DOHH2 (cell line): ENCODE data around the gene INF2.

ENCODE experiments used
- H3F3A ChIP-seq: fragments of 200-600 bp; sonication (generic), shearing (Covaris generic); 2 replicates; pipeline ENCODE4 v1.6.0; 2016; ENCODE audit warnings: antibody characterized with exemption, mild to moderate bottlenecking; ENCODE audit not compliant: control insufficient read depth, insufficient read depth
- H3K27ac ChIP-seq: fragments of 200-600 bp; sonication (generic); 2 replicates; pipeline ENCODE4 v1.5.1; 2014; ENCODE audit warnings: low read depth, mild to moderate bottlenecking, low read length, moderate library complexity
- H3K27me3 ChIP-seq: fragments of 200-600 bp; sonication (generic); 2 replicates; pipeline ENCODE4 v1.6.1; 2014; ENCODE audit warnings: mild to moderate bottlenecking, low read length, mixed read lengths; ENCODE audit not compliant: control insufficient read depth
- H3K36me3 ChIP-seq: fragments of 200-600 bp; sonication (generic); 2 replicates; pipeline ENCODE4 v1.6.1; 2014; ENCODE audit warnings: mild to moderate bottlenecking, low read length, moderate library complexity, mixed read lengths; ENCODE audit not compliant: control insufficient read depth
- H3K4me1 ChIP-seq: fragments of 200-600 bp; sonication (generic); 2 replicates; pipeline ENCODE4 v1.6.1; 2014; ENCODE audit warnings: mild to moderate bottlenecking, low read length, mixed read lengths; ENCODE audit not compliant: control insufficient read depth
- H3K4me2 ChIP-seq: fragments of 200-600 bp; sonication (generic); 2 replicates; pipeline ENCODE4 v1.6.0; 2014; ENCODE audit warnings: mild to moderate bottlenecking, low read length, moderate library complexity
- H3K4me3 ChIP-seq: fragments of 200-600 bp; sonication (generic); 2 replicates; pipeline ENCODE4 v1.5.1; 2014; ENCODE audit warnings: mild to moderate bottlenecking, low read length, mixed read lengths
- H3K79me2 ChIP-seq: fragments of 200-600 bp; sonication (generic); 2 replicates; pipeline ENCODE4 v1.6.1; 2014; ENCODE audit warnings: mild to moderate bottlenecking, low read length, mixed read lengths; ENCODE audit not compliant: control insufficient read depth
- H3K9me2 ChIP-seq: fragments of 200-600 bp; sonication (generic); replicated peaks from 2 replicates; pipeline ENCODE4 v1.6.1; 2014; ENCODE audit warnings: mild to moderate bottlenecking, low read length, mixed read lengths; ENCODE audit not compliant: control insufficient read depth
- H3K9me3 ChIP-seq: fragments of 200-600 bp; sonication (generic); 2 replicates; pipeline ENCODE4 v1.6.1; 2014; ENCODE audit warnings: antibody characterized with exemption, low read length, mixed read lengths; ENCODE audit not compliant: control insufficient read depth, insufficient read depth
- H4K20me1 ChIP-seq: fragments of 200-600 bp; sonication (generic); 2 replicates; pipeline ENCODE4 v1.6.0; 2014; ENCODE audit warnings: low read depth, mild to moderate bottlenecking, antibody characterized with exemption, low read length, moderate library complexity; ENCODE audit not compliant: control insufficient read depth, insufficient read depth
- EZH2phosphoT487 ChIP-seq: fragments of 200-600 bp; sonication (generic); IDR thresholded peaks from 2 replicates; pipeline ENCODE4 v1.6.1; 2017; ENCODE audit warnings: borderline replicate concordance, mild to moderate bottlenecking, antibody characterized with exemption, low read length, moderate library complexity, mixed read lengths
- TF ChIP-seq, protein P1 (sequence below): fragments of 200-600 bp; sonication (generic); IDR thresholded peaks from one replicate; pipeline ENCODE4 v1.5.1; 2014; ENCODE audit warnings: antibody characterized with exemption, mild to moderate bottlenecking, low read depth, low read length; ENCODE audit not compliant: poor library complexity, severe bottlenecking

INF2 gene

DNA sequence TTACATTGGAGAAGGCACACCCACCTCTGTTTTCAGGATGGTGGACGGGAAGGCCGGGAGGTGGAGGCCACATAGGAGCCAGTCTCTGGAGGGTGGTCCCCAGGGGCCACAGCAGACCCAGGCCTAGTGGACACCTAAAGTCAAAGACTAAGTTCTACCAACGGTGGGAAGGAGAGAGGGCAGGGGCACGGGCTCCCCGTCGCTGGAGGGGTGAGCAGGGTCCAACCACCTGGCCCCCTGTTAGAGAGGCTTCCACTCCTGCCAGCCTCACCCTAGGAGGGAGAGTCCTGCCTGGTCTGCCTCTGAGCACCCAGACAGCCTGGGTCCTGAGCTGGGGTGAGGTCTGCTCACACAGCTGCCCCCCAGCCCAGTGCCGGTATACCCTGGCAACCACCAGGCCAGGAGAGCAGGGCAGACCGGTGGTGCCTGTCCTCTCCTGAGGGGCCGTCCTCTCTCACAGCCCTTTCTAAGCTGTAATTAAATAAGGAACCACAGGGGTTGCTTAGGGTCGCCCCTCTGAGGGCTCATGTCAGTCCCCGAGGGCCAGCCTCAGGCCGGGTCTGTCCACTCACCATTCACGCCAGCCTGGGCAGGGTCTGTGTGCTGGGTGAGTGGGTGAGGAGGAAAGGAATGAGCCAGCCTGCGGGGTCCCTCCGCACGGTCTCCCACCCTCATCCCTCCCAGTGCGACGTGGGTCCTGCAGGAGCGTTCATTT, 2.3 kb downstream of the INF2 start:
- TF ChIP-seq, protein P1, sequence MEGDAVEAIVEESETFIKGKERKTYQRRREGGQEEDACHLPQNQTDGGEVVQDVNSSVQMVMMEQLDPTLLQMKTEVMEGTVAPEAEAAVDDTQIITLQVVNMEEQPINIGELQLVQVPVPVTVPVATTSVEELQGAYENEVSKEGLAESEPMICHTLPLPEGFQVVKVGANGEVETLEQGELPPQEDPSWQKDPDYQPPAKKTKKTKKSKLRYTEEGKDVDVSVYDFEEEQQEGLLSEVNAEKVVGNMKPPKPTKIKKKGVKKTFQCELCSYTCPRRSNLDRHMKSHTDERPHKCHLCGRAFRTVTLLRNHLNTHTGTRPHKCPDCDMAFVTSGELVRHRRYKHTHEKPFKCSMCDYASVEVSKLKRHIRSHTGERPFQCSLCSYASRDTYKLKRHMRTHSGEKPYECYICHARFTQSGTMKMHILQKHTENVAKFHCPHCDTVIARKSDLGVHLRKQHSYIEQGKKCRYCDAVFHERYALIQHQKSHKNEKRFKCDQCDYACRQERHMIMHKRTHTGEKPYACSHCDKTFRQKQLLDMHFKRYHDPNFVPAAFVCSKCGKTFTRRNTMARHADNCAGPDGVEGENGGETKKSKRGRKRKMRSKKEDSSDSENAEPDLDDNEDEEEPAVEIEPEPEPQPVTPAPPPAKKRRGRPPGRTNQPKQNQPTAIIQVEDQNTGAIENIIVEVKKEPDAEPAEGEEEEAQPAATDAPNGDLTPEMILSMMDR = no peak
- no peak for TF ChIP-seq EZH2phosphoT487
- H3K36me3 ChIP-seq = peaks cover 19% of the 10 kb centered on the region

DNA sequence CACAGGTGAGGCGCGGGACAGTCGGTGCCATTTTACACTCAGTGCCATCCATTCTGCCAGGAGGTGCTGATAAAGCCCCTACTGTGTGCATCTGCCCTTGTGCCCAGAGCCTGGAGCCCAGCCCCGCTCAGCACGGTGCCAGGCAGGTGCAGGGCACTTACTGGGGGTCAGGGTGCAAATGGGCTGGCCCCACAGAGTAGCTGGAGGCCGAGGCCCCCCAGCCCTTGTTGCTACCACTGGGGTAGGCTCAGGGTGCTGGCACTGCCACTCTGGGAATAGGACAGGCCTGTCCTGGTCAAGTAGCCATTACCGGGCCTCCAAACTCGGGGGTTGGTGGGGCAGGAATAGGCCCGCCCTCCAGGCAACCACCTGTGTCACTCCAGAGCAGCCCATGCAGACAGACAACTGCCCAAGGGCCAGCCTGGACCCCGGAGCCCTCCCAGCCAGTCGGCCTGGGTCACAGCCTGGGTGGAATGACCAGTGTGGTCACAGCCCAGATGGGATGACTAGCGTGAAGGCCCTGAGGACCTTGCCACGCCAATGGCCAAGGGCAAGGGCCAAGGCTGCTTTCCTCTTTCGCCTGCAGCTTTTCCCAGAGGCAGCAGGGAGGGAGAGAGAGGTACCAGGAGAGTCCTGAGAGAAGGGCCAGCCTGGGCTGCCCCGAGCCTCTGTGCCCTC, 3.0 kb downstream of the INF2 start:
- no peaks in the 10 kb centered on the region for H3K9me2 ChIP-seq
- 0 out of 2 replicates have a peak, but pooled peaks cover 6% of the 10 kb centered on the region for H4K20me1 ChIP-seq
- no peaks in the 10 kb centered on the region for H3K9me3 ChIP-seq
- H3K27ac ChIP-seq = no peak overlapping the region
- H3K79me2 ChIP-seq = peaks cover 58% of the 10 kb centered on the region
- no peaks in the 10 kb centered on the region for H3F3A ChIP-seq
- no peak for TF ChIP-seq EZH2phosphoT487
- TF ChIP-seq, protein P1 = no peak
- peaks cover 19% of the 10 kb centered on the region for H3K36me3 ChIP-seq
- H3K4me1 ChIP-seq = peaks cover 31% of the 10 kb centered on the region
- H3K4me2 ChIP-seq = no peak overlapping the region
- H3K4me3 ChIP-seq = no peak overlapping the region
- H3K27me3 ChIP-seq = no peaks in the 10 kb centered on the region

More for the DNA sequence above, 2.3 kb downstream of the INF2 start:
- Histone ChIP-seq H3K9me3 (no peaks in the 10 kb centered on the region), H3F3A (no peaks in the 10 kb centered on the region), H3K4me2 (peak overlapping the region; percentile 76; the same call in 1 of the 2 replicates), H3K4me3 (no peak overlapping the region), H3K9me2 (no peaks in the 10 kb centered on the region), H3K79me2 (peaks cover 58% of the 10 kb centered on the region), H3K27me3 (no peaks in the 10 kb centered on the region), H4K20me1 (0 out of 2 replicates have a peak, but pooled peaks cover 6% of the 10 kb centered on the region), H3K4me1 (peaks cover 38% of the 10 kb centered on the region), H3K27ac (no peak overlapping the region)

DNA sequence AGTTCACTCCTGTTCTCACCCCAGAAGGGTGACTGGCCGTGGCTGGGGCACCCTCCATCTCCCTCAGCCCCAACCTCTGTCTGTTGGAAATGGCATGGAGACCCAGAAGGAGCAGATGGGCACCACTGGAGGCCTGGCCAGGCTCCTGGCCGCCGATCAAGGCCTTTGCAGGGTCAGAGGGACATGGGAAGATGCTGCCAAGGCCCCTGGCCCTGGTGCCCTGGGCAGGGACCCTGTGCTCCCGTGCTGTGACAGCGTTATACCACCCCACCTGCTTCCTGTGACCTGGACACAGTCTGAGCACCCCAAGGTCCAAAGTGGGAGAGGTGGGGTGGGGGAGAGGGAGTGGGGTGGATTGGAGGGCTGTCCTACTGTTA, 3.5 kb downstream of the INF2 start:
- Histone ChIP-seq H3K27ac (no peak overlapping the region), H3K4me2 (no peak overlapping the region), H3K4me1 (peaks cover 26% of the 10 kb centered on the region), H3K27me3 (no peaks in the 10 kb centered on the region), H3K36me3 (peaks cover 19% of the 10 kb centered on the region), H3K9me3 (no peaks in the 10 kb centered on the region), H3K4me3 (no peak overlapping the region), H3K9me2 (no peaks in the 10 kb centered on the region), H4K20me1 (0 out of 2 replicates have a peak, but pooled peaks cover 6% of the 10 kb centered on the region), H3F3A (no peaks in the 10 kb centered on the region), H3K79me2 (peaks cover 58% of the 10 kb centered on the region)
- TF ChIP-seq EZH2phosphoT487 = no peak
- TF ChIP-seq, protein P1 = no peak
